ENCODE measurements around the gene DPYD. TPM values are rescaled to one million over a fixed set of nuclear protein-coding genes. Genes with fewer than 3 reads are reported as not detected.

DPYD gene
- total and polyA plus RNA-seq, 8 donors = 2.7 to 24.5 (median 9.4) TPM

GRCh38 chr1:97674517-97674916 is 246.3 kb downstream of the DPYD start:
- H3K4me3 ChIP-seq = no peak overlapping the region
- intact Hi-C loops (cut with DNase I) = no loop called here
- H3K27me3 ChIP-seq = no peaks in the 10 kb centered on the region
- no peak for FAIRE-seq
- H3K36me3 ChIP-seq = no peaks in the 10 kb centered on the region
- no peaks in the 10 kb centered on the region for H3K4me1 ChIP-seq
- no peak for TF ChIP-seq CTCF (IDR thresholded peaks at IDR 0.05)
- no peaks in the 10 kb centered on the region for H3K9me3 ChIP-seq
- peak in 1 of 4 donors; percentile 17 for ATAC-seq
- no peak overlapping the region for H3K27ac ChIP-seq
- no peak for DNase-seq
- 76 to 85% methylated on average over 4 of the region's 4 CpGs for WGBS, 2 donors

- ATAC-seq = no peak
- H3K4me3 ChIP-seq = no peak overlapping the region
- intact Hi-C loops (cut with DNase I) = no loop called here
- no peak overlapping the region for H3K27ac ChIP-seq
- FAIRE-seq = no peak
- no peaks in the 10 kb centered on the region for H3K9me3 ChIP-seq
- no peak for TF ChIP-seq CTCF (IDR thresholded peaks at IDR 0.05)
- no peak for DNase-seq
- WGBS, 2 donors = 15 to 16% methylated on average over 2 of the region's 2 CpGs
- no peaks in the 10 kb centered on the region for H3K4me1 ChIP-seq
- H3K27me3 ChIP-seq = no peaks in the 10 kb centered on the region
- no peaks in the 10 kb centered on the region for H3K36me3 ChIP-seq
Observed at GRCh38 chr1:97668945-97669344, 251.9 kb downstream of the DPYD start.

- FAIRE-seq (no peak), DNase-seq (no peak), ATAC-seq (no peak)
- Histone ChIP-seq H3K36me3 (no peaks in the 10 kb centered on the region), H3K27ac (no peak overlapping the region), H3K9me3 (no peaks in the 10 kb centered on the region), H3K27me3 (no peaks in the 10 kb centered on the region), H3K4me3 (no peak overlapping the region), H3K4me1 (no peaks in the 10 kb centered on the region)
- intact Hi-C loops (cut with DNase I) = no loop called here
- 90 to 94% methylated on average over 2 of the region's 2 CpGs for WGBS, 2 donors
- TF ChIP-seq CTCF (IDR thresholded peaks at IDR 0.05) = no peak
Observed at GRCh38 chr1:97660431-97661105, 260.3 kb downstream of the DPYD start.

- TF ChIP-seq CTCF (IDR thresholded peaks at IDR 0.05) = no peak
- Histone ChIP-seq H3K27me3 (no peaks in the 10 kb centered on the region), H3K9me3 (no peaks in the 10 kb centered on the region), H3K4me3 (no peak overlapping the region), H3K27ac (no peak overlapping the region), H3K4me1 (no peaks in the 10 kb centered on the region), H3K36me3 (no peaks in the 10 kb centered on the region)
- 87 to 93% methylated on average over 3 of the region's 3 CpGs for WGBS, 2 donors
- DNase-seq (no peak), ATAC-seq (no peak), FAIRE-seq (no peak)
- intact Hi-C loops (cut with DNase I) = no loop called here
Observed at GRCh38 chr1:97654876-97655585, 265.8 kb downstream of the DPYD start.

GRCh38 chr1:97651250-97651649 is 269.6 kb downstream of the DPYD start:
- H3K4me3 ChIP-seq = no peak overlapping the region
- ATAC-seq = no peak

More at GRCh38 chr1:97651250-97651649, 269.6 kb downstream of the DPYD start:
- TF ChIP-seq CTCF (IDR thresholded peaks at IDR 0.05) = no peak
- no peaks in the 10 kb centered on the region for H3K9me3 ChIP-seq
- H3K4me1 ChIP-seq = no peaks in the 10 kb centered on the region
- FAIRE-seq = no peak
- no peak for DNase-seq
- intact Hi-C loops (cut with DNase I) = no loop called here
- H3K27ac ChIP-seq = no peak overlapping the region
- WGBS, 2 donors = 58 to 65% methylated on average over 3 of the region's 3 CpGs
- H3K36me3 ChIP-seq = no peaks in the 10 kb centered on the region
- no peaks in the 10 kb centered on the region for H3K27me3 ChIP-seq

Measured in pancreas (tissue), 10 donors.